Raji (cell line): Measurements from ENCODE around the gene FBXW4.
A peak's percentile ranks its signal among the peaks of the same experiment; 100 is the strongest.

Experiments used
- POLR2A ChIP-seq: IDR thresholded peaks from 2 replicates; pipeline ENCODE4 v1.6.1; 2011; ENCODE audit warnings: low read depth, low read length, control low read depth; ENCODE audit not compliant: insufficient read depth

The FBXW4 gene

DNA sequence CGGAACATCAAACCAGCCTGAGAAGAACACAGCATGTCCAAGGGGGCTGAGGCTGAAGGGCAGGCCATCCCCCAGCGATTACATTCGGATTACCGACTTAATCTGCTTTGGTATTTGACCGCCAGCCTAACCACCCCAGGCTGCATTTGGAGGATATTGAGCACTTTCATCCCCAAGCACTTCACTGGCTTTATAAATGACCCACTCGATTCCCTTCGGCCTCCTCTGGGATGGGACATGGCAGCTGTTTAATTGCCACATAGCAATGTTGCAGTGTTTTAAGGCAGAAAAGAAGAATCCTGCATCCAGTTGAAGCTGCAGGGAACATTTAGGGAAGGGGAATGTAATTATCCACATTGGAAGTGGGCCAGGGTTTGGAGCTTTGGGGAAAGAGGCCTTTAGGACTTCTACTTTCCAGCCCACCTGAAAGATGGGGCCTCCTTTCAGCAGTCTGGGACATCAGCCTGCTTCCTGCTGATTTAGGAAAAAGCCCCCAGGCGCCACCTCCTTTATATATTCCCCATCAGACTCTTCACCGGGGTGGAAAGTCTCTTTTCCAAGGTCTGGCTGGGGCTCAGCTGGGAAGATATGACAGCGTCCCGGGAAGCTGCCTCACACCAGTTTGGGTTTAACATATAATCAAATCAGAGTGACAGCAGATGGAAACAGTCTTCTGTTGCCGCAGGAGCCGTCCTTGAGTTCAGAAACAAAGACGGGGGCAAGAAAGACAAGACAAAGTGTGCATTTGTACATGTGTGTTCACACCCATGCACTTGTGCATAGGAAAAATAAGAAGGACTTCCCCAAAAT, 97.7 kb downstream of the FBXW4 start:
- no peak for TF ChIP-seq POLR2A

DNA sequence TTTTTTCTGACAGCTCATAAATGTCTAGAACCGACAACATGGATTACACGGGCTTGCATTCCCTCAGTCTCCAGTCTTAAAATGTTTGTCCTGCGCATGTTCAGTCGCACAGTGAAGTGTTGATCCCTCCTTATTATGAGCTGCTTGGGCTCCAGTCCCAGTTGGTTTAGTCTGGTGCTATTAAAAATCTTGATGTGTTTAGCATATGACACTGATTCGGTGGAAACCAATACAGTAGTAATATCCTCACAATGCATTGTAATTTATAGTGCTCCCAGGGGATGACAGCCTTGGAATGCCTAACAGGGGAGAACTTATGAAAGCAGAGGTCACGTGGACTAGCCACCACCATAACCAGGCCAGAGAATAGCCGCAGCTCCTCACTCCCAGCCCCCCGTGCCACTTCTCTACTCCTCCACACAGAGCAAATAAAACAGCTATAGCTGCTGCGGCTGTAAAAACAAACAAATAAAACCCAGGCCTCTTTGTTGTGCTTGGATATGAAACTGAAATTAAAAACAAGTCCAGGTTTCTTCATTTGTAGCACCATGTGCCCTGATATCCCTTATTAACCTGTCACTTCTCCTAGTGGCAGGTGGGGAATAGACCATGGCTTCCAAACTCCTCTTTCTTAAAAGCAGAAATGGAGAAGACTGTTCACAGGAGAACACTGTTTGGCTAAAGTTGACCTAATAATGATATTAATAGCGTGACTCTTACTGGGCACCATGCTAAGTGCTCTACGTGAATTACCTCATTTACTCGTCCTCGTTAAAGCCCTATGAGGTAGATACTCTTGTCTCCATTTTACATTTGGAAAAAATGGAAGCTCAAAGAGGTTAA, 99.2 kb downstream of the FBXW4 start:
- TF ChIP-seq POLR2A: no peak

DNA sequence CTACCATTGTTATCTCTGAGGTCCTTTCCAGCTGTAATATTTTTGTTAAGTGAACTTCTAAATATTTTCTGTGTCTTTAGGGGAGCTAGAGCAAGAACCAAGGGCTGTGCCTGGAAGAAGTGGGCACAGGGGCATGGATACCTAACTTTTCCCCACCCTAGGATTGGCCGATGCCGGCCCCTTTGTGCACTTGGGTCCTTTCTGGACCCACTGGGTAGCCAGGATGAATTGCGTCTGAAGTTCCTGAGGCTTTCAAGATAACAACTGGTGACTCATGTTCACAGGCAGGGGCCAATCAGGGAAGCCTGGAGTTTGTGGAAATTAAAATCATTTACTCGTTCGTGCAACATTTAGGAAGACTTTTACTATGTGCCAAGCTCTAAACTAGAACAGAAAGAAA, 106.1 kb downstream of the FBXW4 start:
- no peak for TF ChIP-seq POLR2A

GRCh38 chr10:101587725-101588653, 107.0 kb downstream of the FBXW4 start, which contains the start of the genes DPCD and POLL:
DPCD (plus strand) TSS chr10:101588321; CDS start chr10:101588337, 16 bp downstream.
POLL (minus strand) TSS chr10:101588257; CDS start chr10:101587360, 897 bp downstream.
- TF ChIP-seq POLR2A: peak; percentile 75

DNA sequence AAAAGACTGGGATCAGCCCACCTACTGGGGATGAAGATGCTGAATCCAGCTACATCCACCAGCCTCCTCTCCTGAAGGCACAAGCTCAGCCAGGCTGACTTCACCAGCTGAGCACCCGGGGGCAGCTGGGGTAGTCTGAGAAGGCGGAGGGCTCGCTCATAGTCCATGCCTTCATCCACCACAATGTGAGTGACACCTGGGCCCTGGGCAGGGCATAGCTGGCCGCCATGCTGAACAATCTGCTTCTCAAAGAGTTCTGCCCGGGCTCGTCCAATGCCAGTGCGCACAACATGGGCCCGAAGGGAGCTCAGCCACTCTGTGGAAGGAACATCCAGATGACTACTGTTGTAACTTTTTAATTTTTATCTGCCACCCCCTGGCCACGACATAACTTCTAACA, 109.1 kb downstream of the FBXW4 start:
- no peak for TF ChIP-seq POLR2A

GRCh38 chr10:101580486-101581399, 114.2 kb downstream of the FBXW4 start:
- TF ChIP-seq POLR2A: no peak

- no peak for TF ChIP-seq POLR2A
Observed at GRCh38 chr10:101579516-101579870, 115.5 kb downstream of the FBXW4 start.

- TF ChIP-seq POLR2A: no peak
Observed at GRCh38 chr10:101578803-101579515, 116.0 kb downstream of the FBXW4 start.

DNA sequence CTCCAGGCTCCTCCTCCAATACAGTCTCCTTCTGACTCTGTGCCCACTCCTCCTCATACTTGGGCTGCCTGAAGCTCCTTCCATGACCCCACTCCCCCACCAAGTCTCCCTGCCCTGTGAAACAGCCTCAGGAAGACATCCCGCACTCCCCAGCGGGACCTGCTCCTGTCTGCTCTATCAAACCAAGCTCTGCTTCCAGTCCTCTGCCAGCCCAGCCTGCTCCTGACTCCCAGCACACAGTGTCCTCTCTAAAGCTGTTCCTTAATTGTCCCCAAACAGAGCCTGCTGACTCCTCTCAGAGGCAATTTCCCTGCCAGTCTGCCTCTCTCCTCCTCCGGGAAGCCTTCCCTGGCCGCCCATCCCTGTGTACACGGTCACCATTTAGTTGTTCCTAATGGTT, 116.8 kb downstream of the FBXW4 start:
- TF ChIP-seq POLR2A: no peak

DNA sequence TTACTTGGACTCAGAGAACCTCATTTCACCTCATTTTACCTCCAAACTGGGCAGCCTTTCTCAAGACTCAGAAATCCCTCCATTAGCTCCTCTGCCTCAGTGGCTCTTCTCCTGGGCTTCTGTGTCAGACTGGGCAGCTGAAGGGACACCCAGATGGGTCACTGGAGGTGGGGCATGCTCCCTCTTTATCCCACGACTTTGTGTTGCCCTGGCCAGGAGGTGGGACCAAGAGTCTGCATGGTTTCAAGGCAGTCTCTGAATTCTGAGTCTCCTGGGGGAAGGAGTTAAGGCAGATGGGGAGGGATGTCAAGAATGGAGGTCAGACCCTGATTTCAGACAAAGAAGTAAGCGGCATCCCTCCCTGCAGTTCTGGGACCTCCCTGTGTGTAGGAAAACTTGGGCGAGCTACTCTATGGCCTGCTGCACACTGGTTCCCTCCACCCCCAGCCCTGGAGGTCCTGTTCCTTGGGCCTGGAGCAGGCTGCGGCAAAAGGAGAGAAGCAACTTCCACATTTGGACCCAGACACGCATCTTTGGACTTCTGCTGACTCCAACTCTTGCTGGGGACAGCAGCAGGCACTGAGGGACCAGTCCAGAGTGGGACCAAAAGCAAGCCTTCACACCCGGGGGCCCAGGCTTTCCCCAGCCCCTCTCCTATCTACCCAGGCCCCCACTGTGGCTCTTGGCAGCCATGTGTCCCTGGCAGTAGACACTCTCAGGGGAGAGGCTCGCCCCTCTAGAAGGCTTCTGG, 117.7 kb downstream of the FBXW4 start:
- no peak for TF ChIP-seq POLR2A

DNA sequence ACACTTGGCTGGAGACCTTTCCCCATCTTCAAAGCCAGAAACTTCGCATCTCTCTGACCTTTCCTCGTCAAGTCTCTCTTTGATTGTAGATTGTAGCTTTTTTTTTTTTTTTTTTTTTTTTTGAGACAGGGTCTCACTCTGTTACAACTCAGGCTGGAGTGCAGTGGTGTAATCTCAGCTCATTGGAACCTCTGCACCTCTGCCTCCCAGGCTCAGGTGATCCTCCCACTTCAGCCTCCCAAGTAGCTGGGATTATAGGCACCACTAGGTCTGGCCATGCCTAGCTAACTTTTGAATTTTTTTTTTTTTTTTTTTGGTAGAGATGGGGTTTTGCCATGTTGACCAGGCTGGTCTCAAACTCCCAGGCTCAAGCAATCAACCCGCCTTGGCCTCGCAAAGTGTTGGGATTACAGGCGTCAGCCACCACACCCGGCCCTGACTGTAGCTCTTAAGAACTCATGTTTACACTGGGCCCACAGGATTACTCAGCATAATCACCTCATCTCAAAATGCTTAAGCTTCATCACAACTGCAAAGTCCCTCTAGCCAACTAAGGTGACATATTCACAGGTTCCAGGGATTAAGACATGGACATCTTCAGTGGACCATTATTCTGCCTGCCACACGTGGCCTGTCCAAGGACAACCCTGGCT, 118.6 kb downstream of the FBXW4 start:
- TF ChIP-seq POLR2A: no peak

DNA sequence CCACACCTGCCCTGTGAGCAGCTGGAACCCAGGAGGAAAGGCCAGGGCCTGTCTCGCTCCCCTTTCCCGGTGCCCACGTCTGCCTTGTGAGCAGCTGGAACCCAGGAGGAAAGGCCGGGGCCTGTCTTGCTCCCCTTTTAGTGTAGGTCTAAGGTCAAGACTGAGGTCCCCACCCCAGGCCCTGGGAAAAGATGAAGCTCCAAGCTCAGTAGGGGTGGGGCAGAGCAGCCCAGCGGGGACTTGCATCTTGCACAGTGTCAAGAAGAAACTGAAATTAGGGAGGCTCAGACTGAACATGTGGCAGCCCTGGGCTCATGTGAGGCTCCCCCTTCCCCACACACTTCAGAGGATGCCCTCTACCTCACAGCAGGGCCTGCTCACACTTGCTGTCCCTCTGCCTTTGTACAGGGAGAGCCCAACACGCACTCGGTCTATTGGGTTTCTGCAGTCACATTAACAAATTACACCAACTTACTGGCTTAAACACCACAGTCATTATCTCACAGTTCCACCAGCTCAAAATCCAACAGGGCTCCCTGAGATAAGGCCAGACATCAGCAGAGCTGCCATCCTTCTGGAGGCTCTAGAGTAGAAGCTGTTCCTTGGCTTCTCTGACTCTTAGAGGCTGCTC, 119.3 kb downstream of the FBXW4 start:
- no peak for TF ChIP-seq POLR2A
